ENCODE results near the gene ZNF684. TPM values are rescaled to one million over a fixed set of nuclear protein-coding genes. Genes with fewer than 3 reads are reported as not detected.

Gene ZNF684
- total and polyA plus RNA-seq, 2 donors (not counting 1 experiment from before 2014, with no cell fraction given) = 3.3 to 4.1 TPM

GRCh38 chr1:40530735-40531380 lies 579 bp upstream of the ZNF684 start:
- Histone ChIP-seq H4K20me1 (ENCODE audit: control insufficient read depth, extremely low read depth, insufficient read depth, low read length) (no peaks in the 10 kb centered on the region), H3K27ac (ENCODE audit: insufficient read depth, low read length) (peak overlapping the region; percentile 77), H3K9ac (ENCODE audit: insufficient read depth, low read length) (peak overlapping the region; percentile 54), H3K4me2 (ENCODE audit: extremely low read depth, insufficient read depth, low read length) (peak overlapping the region; percentile 96), H3K36me3 (ENCODE audit: control insufficient read depth, insufficient read depth, low read length) (no peaks in the 10 kb centered on the region), H2AFZ (ENCODE audit: low read length) (peak overlapping the region; percentile 98), H3K27me3 (ENCODE audit: control insufficient read depth, insufficient read depth, low read length) (no peaks in the 10 kb centered on the region), H3K4me1 (ENCODE audit: control insufficient read depth, extremely low read depth, insufficient read depth, low read length) (no peaks in the 10 kb centered on the region), H3K9me3 (ENCODE audit: control insufficient read depth, insufficient read depth, low read depth, low read length) (no peaks in the 10 kb centered on the region), H3K4me3 (replicated peaks in 1 of 4; ENCODE audit: control extremely low read depth in 1 of 4, insufficient read depth in 1 of 4, low read depth in 3 of 4, low read length in 4 of 4) (peak overlapping the region; percentile 70 to 90 (median 80)), H3K79me2 (ENCODE audit: control insufficient read depth, insufficient read depth, low read length) (no peaks in the 10 kb centered on the region)
- DNase-seq (ENCODE audit: low read depth in 2 of 2) = peak in 1 of 2 donors; percentile 27
- TF ChIP-seq CTCF (conservative IDR thresholded peaks at IDR 0.05 in 1 of 2, IDR thresholded peaks at IDR 0.05 in 1 of 2; ENCODE audit: low read depth in 1 of 2, low read length in 2 of 2) (no peak), EZH2 (IDR thresholded peaks at IDR 0.05; ENCODE audit: low read length, missing control alignments) (no peak)

GRCh38 chr1:40532062-40532389 lies 589 bp downstream of the ZNF684 start:
- Histone ChIP-seq H3K9ac (ENCODE audit: insufficient read depth, low read length) (peak overlapping the region; percentile 44), H3K27ac (ENCODE audit: insufficient read depth, low read length) (peak overlapping the region; percentile 77), H3K36me3 (ENCODE audit: control insufficient read depth, insufficient read depth, low read length) (no peaks in the 10 kb centered on the region), H2AFZ (ENCODE audit: low read length) (peak overlapping the region; percentile 98), H3K27me3 (ENCODE audit: control insufficient read depth, insufficient read depth, low read length) (no peaks in the 10 kb centered on the region), H3K9me3 (ENCODE audit: control insufficient read depth, insufficient read depth, low read depth, low read length) (no peaks in the 10 kb centered on the region), H3K4me3 (replicated peaks in 1 of 4; ENCODE audit: control extremely low read depth in 1 of 4, insufficient read depth in 1 of 4, low read depth in 3 of 4, low read length in 4 of 4) (peak overlapping the region; percentile 70 to 90 (median 80)), H3K4me2 (ENCODE audit: extremely low read depth, insufficient read depth, low read length) (peak overlapping the region; percentile 96), H4K20me1 (ENCODE audit: control insufficient read depth, extremely low read depth, insufficient read depth, low read length) (no peaks in the 10 kb centered on the region), H3K4me1 (ENCODE audit: control insufficient read depth, extremely low read depth, insufficient read depth, low read length) (no peaks in the 10 kb centered on the region), H3K79me2 (ENCODE audit: control insufficient read depth, insufficient read depth, low read length) (no peaks in the 10 kb centered on the region)
- DNase-seq (ENCODE audit: low read depth in 2 of 2) = no peak
- TF ChIP-seq CTCF (conservative IDR thresholded peaks at IDR 0.05 in 1 of 2, IDR thresholded peaks at IDR 0.05 in 1 of 2; ENCODE audit: low read depth in 1 of 2, low read length in 2 of 2) = no peak
- TF ChIP-seq EZH2 (IDR thresholded peaks at IDR 0.05; ENCODE audit: low read length, missing control alignments) = no peak

- Histone ChIP-seq H3K27me3 (ENCODE audit: control insufficient read depth, insufficient read depth, low read length) (no peaks in the 10 kb centered on the region), H3K4me3 (replicated peaks in 1 of 4; ENCODE audit: control extremely low read depth in 1 of 4, insufficient read depth in 1 of 4, low read depth in 3 of 4, low read length in 4 of 4) (peak overlapping the region in 1 of 4 experiments; percentile 86), H3K27ac (ENCODE audit: insufficient read depth, low read length) (no peak overlapping the region), H3K79me2 (ENCODE audit: control insufficient read depth, insufficient read depth, low read length) (no peaks in the 10 kb centered on the region), H3K4me2 (ENCODE audit: extremely low read depth, insufficient read depth, low read length) (no peak overlapping the region), H2AFZ (ENCODE audit: low read length) (no peak overlapping the region), H3K36me3 (ENCODE audit: control insufficient read depth, insufficient read depth, low read length) (no peaks in the 10 kb centered on the region), H3K9ac (ENCODE audit: insufficient read depth, low read length) (no peak overlapping the region), H3K4me1 (ENCODE audit: control insufficient read depth, extremely low read depth, insufficient read depth, low read length) (no peaks in the 10 kb centered on the region), H3K9me3 (ENCODE audit: control insufficient read depth, insufficient read depth, low read depth, low read length) (no peaks in the 10 kb centered on the region), H4K20me1 (ENCODE audit: control insufficient read depth, extremely low read depth, insufficient read depth, low read length) (no peaks in the 10 kb centered on the region)
- DNase-seq (ENCODE audit: low read depth in 2 of 2) = peak; percentile 49 to 63
- no peak for TF ChIP-seq EZH2 (IDR thresholded peaks at IDR 0.05; ENCODE audit: low read length, missing control alignments)
- TF ChIP-seq CTCF (conservative IDR thresholded peaks at IDR 0.05 in 1 of 2, IDR thresholded peaks at IDR 0.05 in 1 of 2; ENCODE audit: low read depth in 1 of 2, low read length in 2 of 2) = peak; percentile 62 to 79
Measured at GRCh38 chr1:40532844-40533424, 1.5 kb downstream of the ZNF684 start.
